Measurements from ENCODE around the gene PRKCB. TPM values are rescaled to one million over a fixed set of nuclear protein-coding genes. Genes with fewer than 3 reads are reported as not detected.

The PRKCB gene
- total RNA-seq, 1 donor from 2014 or later: 28.7 TPM

DNA sequence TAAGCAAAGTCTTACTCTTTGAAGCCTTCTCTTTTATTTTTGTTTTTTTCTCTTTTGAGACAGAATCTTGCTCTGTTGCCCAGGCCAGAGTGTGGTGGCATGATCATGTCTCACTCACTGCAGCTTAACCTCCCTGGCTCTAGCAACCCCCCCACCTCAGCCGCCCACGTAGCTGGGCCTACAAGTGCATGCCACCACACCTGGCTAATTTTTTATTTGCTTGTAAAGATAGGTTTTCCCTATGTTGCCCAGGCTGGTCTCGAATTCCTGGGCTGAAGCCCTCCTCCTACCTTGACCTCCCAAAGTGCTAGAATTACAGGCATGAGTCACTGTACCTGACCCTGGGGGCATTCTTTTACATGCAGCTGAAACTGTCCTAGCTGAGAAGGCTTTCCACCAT is 154.7 kb downstream of the PRKCB start:
- Mint-ChIP-seq H3K27ac (ENCODE audit: unreplicated experiment) (no peak overlapping the region), H3K9me3 (ENCODE audit: unreplicated experiment) (no peaks in the 10 kb centered on the region), H3K4me3 (ENCODE audit: unreplicated experiment) (no peak overlapping the region), H3K27me3 (ENCODE audit: unreplicated experiment) (no peaks in the 10 kb centered on the region), H3K36me3 (ENCODE audit: low read depth, unreplicated experiment) (no peaks in the 10 kb centered on the region), H3K4me1 (ENCODE audit: unreplicated experiment) (peaks cover 4% of the 10 kb centered on the region)
- TF ChIP-seq, protein P1, sequence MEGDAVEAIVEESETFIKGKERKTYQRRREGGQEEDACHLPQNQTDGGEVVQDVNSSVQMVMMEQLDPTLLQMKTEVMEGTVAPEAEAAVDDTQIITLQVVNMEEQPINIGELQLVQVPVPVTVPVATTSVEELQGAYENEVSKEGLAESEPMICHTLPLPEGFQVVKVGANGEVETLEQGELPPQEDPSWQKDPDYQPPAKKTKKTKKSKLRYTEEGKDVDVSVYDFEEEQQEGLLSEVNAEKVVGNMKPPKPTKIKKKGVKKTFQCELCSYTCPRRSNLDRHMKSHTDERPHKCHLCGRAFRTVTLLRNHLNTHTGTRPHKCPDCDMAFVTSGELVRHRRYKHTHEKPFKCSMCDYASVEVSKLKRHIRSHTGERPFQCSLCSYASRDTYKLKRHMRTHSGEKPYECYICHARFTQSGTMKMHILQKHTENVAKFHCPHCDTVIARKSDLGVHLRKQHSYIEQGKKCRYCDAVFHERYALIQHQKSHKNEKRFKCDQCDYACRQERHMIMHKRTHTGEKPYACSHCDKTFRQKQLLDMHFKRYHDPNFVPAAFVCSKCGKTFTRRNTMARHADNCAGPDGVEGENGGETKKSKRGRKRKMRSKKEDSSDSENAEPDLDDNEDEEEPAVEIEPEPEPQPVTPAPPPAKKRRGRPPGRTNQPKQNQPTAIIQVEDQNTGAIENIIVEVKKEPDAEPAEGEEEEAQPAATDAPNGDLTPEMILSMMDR (IDR thresholded peaks at IDR 0.05; ENCODE audit: unreplicated experiment): no peak
- no peak for DNase-seq (ENCODE audit: low spot score)

DNA sequence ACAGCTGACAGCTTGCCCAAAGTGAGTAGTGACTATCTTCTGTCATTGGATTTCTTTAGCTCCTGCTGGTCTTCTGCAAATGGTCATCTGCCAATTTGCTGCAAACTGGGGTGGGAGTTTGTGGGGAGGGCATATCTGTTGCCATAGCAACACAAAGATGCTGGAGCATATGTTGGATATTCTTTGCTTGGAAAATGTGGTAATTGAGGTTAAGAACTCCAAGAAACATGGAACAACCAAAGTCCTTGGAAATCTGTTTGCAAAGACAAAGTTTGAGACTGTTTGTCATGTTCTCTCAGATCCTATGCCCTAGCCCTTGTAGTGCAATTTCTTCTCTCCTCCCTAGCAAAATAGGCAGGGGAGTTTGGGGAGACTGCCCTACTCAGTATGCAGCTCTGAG is 155.3 kb downstream of the PRKCB start:
- Mint-ChIP-seq H3K9me3 (ENCODE audit: unreplicated experiment) (no peaks in the 10 kb centered on the region), H3K27me3 (ENCODE audit: unreplicated experiment) (no peaks in the 10 kb centered on the region), H3K36me3 (ENCODE audit: low read depth, unreplicated experiment) (no peaks in the 10 kb centered on the region), H3K4me1 (ENCODE audit: unreplicated experiment) (peaks cover 4% of the 10 kb centered on the region), H3K27ac (ENCODE audit: unreplicated experiment) (no peak overlapping the region), H3K4me3 (ENCODE audit: unreplicated experiment) (no peak overlapping the region)
- no peak for DNase-seq (ENCODE audit: low spot score)
- TF ChIP-seq, protein P1 (IDR thresholded peaks at IDR 0.05; ENCODE audit: unreplicated experiment): no peak

DNA sequence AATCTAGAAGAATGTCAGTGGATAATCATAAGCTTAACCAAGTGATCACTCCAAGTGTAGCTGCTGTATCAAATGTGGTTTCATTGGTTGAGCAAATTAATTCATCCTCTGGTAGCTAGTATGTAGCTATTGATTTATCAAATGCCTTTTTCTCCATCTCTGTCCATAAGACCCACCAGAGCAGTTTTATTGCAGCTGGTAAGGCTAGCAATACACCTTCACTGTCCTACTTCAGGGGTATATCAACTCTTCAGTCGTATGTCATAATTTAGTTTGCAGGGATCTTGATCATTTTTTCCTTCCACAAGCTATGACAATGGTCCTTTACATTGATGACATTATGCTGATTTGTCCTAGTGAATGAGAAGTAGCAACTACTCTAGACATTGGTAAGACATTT is 158.8 kb downstream of the PRKCB start:
- Mint-ChIP-seq H3K4me3 (ENCODE audit: unreplicated experiment) (no peak overlapping the region), H3K36me3 (ENCODE audit: low read depth, unreplicated experiment) (no peaks in the 10 kb centered on the region), H3K27me3 (ENCODE audit: unreplicated experiment) (no peaks in the 10 kb centered on the region), H3K27ac (ENCODE audit: unreplicated experiment) (no peak overlapping the region), H3K9me3 (ENCODE audit: unreplicated experiment) (no peaks in the 10 kb centered on the region), H3K4me1 (ENCODE audit: unreplicated experiment) (no peaks in the 10 kb centered on the region)
- DNase-seq (ENCODE audit: low spot score): no peak
- TF ChIP-seq, protein P1 (IDR thresholded peaks at IDR 0.05; ENCODE audit: unreplicated experiment): no peak

DNA sequence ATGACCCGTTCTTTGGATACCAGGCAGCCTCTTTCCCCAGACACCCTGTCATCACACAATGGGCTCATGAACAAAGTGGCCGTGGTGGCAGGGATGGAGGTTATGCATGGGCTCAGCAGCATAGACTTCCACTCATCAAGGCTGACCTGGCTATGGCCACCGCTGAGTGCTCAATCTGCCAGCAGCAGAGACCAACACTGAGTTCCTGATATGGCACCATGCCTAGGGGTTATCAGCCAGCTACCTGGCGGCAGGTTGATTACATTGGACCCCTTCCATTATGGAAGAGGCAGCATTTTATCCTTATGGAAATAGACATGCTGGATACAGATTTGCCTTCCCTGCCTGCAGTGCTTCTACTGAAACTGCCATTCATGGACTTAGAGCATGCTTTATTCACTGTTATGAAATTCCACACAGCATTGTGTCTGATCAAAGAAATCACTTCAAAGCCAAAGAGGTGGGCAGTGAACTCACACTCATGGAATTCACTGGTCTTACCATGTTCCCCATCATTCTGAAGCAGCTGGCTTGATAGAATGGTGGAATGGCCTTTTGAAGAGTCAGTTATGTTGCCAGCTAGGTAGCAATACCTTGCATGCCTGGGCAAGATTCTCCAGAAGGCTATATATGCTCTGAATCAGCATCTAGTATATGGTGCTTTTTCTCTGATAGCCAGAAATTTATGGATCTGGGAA is 160.6 kb downstream of the PRKCB start:
- Mint-ChIP-seq H3K4me3 (ENCODE audit: unreplicated experiment) (no peak overlapping the region), H3K9me3 (ENCODE audit: unreplicated experiment) (no peaks in the 10 kb centered on the region), H3K36me3 (ENCODE audit: low read depth, unreplicated experiment) (no peaks in the 10 kb centered on the region)

DNA sequence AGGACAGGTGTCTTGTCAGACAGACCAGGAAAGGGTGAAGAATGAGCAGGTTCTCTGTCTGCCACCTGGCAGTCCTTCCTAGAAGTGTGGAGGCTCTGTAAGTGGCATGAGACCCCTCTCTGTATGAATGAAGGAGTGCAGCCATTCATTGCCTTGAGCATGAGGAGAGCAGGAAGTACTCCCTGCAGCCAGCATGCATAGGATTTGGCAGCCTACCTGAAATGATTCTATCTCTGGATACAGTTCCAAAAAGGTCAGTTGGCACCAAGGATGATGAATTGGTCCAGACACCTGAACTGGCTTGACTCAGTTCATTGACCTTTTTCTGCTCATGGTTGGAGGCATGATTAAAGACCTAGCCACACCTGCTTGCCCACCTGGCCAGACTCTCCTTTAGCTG is 163.0 kb downstream of the PRKCB start:
- no peaks in the 10 kb centered on the region for H3K27me3 Mint-ChIP-seq (ENCODE audit: unreplicated experiment)
- H3K4me1 Mint-ChIP-seq (ENCODE audit: unreplicated experiment): no peaks in the 10 kb centered on the region
- no peak overlapping the region for H3K27ac Mint-ChIP-seq (ENCODE audit: unreplicated experiment)
- H3K9me3 Mint-ChIP-seq (ENCODE audit: unreplicated experiment): no peaks in the 10 kb centered on the region
- no peak overlapping the region for H3K4me3 Mint-ChIP-seq (ENCODE audit: unreplicated experiment)
- TF ChIP-seq, protein P1 (IDR thresholded peaks at IDR 0.05; ENCODE audit: unreplicated experiment): no peak
- no peaks in the 10 kb centered on the region for H3K36me3 Mint-ChIP-seq (ENCODE audit: low read depth, unreplicated experiment)
- DNase-seq (ENCODE audit: low spot score): no peak

More for the DNA sequence above, 160.6 kb downstream of the PRKCB start:
- no peak overlapping the region for H3K27ac Mint-ChIP-seq (ENCODE audit: unreplicated experiment)
- no peaks in the 10 kb centered on the region for H3K27me3 Mint-ChIP-seq (ENCODE audit: unreplicated experiment)
- no peak for DNase-seq (ENCODE audit: low spot score)
- TF ChIP-seq, protein P1 (IDR thresholded peaks at IDR 0.05; ENCODE audit: unreplicated experiment): no peak
- H3K4me1 Mint-ChIP-seq (ENCODE audit: unreplicated experiment): no peaks in the 10 kb centered on the region
